CD4-positive, alpha-beta T cell treated with Interleukin-6 for 4 hours (primary cell): ENCODE data around the gene GPR17.

Source experiments
- DNase-seq: peaks from one replicate; pipeline ENCODE4 v3.0.0-alpha.2; 2020; ENCODE audit warnings: mixed read lengths

Gene GPR17

DNA sequence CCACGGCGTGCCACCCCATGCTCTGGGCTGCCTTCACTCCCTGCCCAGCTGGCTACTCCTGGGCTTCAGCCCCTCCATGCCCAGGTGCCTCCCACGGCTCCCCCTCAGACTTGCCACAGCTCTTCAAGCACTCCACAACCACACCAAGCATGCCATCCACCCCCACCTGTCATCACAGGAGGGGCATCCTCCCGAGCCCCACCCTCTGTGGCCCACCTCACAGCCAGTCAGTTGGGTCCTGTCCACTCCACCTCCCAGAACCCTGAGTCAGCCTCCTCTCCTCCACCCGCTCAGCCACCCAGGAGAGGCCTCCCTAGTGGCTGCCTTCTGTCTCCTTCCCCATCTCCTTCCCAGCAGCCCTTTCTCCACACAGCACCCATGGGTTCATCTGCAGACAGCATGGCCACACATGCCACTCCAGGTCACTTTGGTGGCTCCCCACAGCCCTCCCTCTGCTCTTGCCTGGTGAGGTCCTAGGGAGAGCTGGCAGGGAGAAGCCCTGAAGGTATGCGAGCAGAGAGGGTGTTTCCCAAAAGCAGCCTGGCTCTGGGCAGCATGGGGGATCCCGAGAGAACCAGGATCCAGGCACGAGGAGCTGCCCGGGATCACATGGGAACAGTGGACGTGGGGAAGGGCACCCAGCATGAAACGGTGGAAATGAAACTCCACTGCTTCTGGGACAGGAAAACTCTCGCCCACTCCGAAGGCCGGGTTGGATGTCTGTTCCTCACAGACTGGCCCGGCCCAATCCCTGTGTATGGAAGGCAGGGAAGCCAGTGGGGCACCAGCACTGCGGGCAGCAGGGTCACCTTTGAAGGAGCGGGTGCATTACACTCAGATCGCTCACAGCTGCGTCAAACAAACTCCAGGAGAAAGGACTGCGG is 26.6 kb downstream of the GPR17 start:
- no peak for DNase-seq

DNA sequence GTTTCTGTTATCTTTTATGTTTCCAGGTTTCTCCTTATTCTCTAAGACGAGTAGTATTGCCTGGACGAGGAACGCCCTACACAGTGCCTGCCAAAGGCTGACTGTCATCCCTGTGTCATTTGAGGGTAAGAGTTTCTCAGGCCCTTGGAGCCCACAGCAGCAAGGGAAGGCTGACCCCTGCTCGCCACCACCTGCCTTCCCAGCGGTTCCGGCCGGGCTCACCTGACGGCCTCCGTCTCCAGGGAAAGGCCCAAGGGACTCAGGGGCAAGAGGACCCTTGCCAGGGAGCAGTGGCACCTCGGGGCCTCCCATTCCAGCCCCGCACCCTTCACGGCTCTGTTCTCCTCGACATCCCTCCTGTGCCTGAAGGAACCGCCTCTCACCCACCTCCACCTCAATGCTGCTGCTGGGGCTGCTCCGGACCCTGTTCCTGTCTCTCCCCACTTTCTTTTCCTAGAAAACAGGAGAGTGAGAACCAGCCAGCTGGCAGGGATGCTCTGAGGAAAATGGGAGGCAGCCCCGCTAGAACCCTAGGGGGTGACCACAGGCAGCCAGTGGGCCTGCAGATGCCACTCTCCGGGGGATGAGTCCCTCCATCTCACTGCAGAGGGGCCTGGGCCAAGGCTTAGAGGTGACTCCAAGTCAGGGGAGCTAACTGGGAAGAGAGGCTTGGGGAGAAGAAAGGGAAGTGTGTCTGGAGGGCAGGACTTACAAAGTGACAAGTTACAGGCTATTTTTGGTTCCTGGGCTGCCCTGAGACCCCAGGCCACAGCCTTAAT is 27.5 kb downstream of the GPR17 start:
- DNase-seq: no peak

DNA sequence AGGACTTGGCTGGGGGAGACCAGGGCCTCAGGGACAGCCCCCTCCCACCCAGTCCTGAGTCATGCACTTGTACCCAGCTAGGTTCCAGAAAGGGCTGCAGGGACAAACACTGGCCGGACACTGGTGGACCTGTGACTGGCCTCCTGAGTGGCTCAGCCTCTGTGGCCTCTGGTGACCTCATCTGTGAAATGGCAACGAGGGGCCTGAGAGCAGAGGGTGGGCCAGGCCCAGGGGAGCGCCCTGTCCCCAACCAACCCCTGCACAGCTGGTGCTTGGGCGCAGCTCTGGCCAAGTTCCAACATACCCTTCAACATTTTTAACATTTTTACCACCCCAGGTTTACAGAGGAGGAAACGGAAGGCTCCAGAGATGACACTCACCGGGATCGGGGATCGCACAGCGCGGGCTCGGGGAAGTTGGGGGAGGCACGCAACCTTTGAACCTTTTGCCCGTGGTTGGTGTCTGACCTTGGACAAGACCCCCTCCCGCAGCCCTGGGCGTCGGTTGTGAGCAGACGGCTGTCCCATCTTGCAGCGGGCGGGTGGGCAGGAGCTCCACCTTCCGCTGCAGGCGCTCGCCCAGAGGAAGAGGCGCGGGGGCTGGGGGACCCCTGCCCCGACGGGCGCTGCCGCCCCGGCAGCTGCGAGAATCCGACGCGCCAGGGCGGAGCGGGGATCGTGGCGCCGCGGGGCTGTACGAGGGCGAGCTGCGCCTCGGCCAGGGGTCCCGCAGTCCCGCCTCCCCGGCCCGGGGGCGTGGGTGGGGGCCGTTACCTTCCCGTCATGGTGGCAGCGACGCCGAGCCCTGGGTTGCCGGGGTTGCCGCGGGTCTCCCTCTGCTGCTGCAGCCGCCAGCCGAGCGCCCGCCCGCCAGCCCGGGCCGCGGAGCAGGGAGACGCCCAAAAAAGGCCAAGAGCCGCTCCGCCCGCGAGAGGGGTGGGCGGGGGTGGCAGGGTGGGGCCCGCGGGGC is 28.6 kb downstream of the GPR17 start:
- DNase-seq: peak; percentile 34

DNA sequence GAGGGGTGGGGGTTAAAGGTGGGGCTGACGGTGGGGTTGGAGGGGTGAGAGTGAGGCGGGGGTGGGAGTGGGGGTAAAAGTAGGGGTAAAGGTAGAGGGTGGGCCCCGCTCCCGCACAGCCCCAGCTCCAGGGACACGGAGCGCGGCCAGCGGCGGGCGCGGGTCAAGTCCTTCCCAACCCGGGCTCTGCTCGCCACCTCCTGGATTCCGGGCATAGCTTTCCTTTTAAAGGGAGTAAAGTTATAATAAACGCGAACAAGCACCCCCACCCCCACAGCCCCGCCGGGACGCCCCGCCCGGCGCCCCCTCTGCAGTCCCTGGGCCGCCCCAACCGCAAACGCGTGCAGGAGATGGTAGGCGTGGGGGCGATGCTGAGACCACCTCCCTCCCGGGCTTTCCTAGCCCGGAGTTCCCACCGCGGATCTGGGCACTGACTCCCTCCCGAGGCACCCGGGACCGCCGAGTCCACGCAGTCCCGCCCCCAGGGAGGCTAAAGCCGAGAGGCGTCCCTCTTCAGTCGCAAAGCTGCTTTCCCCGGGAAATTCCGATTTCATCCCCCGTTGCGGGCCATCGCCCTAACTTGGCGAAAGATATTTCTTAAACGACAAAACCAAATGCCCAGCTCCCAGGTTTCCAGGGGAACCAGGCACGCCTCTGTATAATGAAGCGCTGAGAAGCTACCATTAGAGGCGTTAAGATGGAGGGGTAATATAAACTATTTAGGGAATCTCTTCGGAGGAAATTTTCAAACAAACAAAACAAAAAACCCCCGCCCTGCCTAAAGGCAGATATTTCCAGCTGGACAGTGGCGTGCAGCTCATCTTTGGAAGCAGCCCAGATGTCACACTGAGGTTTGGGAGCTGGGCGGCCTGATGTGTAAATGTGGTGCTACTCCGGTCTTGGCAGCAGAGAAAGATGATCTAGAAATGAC is 29.6 kb downstream of the GPR17 start, which contains the start of gene LIMS2:
LIMS2 (minus strand) TSS at position 200 of the 931 bp plus-strand sequence. CDS start 506 bp downstream, outside the sequence.
- no peak for DNase-seq

DNA sequence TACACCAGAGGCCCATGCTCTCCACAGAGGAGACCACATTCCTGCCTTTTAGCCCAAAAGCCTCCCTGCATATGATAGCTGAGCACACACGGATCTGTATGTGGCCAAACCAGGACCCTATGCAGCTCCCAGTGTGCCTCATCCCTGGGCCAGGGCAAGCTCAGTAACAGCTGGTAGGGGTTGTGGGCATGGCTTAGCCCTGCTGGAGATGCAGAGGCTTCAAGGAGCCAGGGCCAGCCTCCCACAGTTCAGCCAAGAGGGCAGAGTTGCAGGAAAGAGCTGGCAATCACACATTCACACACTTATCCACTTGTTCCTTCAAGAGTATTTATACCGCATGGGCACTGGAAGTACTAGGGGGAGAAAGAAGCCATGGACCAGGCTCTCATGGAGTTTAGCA is 31.0 kb downstream of the GPR17 start:
- DNase-seq: no peak

DNA sequence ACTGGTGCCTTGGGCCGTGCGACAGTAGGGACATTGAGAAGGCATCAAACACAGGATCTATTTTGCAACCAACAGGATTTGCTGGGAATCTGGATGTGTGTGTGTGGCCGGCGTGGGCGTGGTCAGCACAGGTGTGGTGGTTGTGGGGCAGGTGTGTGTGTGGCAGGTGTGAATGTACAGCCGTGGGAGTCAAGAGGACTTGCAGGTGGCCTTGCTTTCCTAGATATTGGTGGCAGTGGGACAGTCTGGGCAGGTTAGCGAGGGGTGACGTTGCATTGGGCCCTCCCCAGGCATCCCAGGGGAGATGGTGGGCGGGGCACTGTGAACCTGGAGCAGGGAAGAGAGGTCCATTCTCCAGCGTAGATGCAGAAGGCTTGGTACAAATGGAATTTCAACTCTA is 32.6 kb downstream of the GPR17 start:
- DNase-seq: no peak

DNA sequence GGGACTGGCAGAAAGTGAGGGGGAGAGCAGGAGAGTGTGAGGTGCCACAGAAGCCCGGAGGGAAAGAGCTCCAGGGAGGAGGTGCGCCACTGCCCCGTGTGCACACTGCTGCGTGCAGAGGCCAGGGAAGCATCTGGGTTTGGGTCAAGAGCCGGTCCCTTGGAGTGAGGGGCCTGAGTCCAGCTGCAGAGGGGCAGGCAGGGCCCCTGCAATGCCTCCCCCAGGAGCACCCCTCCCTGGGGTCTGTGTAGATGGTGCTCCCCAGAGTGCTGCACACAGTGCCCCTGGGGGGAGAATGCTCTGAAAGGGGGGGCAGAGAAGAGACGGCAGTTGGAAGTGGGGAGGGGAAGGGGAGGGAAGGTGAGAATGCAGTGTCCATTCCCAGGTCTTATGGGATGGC is 33.0 kb downstream of the GPR17 start:
- DNase-seq: no peak

DNA sequence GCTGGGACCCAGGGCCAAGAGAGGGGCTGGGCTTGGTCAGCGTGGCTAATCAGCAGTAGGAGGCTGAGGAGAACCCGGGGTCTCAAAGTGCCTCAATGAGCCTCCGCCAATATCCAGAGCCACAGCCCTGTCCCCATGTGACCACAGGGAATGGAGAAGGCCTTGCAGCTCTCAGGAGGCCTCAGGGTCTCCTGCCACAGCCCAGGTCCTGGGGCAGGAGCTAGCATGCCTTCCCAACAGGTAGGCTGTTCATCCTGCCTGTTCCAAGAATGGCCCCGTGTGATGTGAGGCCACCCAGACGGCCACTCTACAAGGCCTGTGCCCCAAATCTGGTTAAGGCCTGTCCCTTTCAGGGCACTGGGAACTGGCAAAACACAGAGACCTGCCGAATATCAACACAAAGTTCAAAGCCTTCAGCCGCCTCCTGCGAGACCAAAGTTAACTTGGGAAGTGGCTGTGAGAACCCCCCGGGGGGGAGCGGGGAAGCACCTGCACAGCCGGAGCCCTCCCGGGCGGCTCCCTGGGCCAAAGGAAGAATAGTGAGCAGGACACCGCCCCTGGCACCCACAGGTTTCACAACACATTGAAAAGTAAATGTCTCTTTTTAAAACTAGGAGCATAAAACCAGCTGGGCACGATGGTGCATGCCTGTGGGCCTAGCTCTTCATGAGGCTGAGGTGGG is 33.9 kb downstream of the GPR17 start:
- DNase-seq: no peak

DNA sequence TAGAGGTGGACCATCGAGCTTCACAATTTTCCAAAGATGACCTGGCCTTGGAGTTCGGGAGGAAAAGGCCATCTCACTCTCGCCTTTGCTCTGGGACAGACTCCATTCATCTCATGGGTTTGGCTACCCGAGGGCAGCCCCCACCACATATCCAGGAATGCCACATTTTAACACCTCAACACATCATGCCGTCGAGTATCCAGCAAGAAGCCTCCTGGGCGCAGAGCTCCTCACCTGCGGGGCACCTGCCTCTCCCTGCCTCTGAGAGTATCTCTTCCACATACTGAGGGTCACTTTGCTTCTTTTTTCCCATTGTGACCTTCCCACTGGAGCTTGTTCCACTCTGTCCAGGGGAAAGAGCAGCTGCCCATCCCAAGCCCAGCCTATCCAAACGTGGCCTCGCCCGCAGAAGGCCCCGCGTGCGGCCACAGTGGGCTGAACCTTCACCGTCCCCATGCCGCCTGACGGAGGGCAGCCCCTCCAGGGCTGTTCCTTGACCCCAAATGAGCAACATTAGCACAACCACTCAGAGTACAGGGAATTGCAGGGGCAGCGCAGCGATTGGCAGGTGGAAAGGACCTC is 34.8 kb downstream of the GPR17 start:
- no peak for DNase-seq

DNA sequence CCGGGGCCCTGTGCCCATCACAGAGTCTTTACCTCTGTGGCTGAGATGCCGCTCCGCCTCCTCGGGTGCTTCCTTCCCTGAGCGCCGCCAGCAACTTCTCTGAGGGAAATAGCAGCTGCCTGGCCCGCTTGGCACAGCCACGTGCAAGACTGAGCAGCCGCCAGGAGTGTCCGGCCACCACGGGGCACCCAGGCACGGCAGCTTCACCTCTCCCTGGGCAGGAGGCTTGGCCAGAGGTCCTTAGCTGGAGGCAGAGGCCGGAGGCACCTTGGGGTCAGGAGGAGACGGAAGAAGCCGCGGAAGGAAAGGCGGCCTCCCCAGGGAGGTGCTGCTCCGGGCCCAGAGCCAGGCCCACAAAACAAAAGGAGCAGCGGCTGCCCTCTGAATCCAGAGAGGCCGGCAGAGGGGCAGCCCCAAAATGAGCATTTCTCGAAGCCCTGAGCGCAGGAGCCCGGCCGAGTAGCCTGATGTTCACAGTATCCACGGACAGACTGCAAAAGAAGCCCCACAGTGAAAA is 35.4 kb downstream of the GPR17 start:
- DNase-seq: no peak

DNA sequence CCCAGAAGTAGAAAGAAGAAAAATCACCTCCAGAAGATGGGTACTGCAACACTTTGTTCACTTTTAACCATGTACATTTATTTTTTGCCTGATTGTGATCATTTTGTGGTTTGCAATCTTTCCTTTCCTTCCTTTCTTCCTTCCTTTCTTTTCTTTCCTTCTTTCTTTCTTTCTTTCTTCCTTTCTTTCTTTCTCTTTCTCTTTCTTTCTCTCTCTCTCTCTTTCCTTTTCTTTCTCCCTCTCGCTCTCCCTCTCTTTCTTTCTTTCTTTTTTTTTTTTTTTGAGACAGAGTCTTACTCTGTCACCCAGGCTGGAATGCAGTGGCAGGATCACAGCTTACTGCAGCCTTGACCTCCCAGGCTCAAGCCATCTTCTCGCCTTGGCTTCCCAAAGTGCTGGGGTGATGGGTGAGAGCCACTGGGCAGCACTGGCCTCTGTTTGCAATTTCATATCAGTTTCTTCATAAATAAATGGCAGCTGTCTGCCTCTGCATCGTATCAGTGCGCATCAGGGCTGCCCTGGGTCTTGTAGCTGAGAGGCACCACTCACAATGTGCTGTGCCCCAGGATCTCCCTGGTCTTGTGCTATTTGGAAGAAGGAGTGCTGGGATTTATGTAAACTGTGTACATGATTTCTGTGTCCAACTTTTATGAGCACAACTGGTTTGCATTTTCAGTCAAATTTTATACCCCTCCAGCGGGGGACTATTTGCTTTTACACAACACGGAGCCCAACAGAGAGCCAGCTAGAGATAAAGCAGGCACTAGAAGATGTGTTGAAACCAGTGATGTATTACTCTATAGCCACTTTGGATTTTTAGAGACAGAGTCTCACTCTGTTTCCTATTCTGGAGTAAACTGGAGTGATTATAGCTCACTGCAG is 36.3 kb downstream of the GPR17 start:
- DNase-seq: no peak

DNA sequence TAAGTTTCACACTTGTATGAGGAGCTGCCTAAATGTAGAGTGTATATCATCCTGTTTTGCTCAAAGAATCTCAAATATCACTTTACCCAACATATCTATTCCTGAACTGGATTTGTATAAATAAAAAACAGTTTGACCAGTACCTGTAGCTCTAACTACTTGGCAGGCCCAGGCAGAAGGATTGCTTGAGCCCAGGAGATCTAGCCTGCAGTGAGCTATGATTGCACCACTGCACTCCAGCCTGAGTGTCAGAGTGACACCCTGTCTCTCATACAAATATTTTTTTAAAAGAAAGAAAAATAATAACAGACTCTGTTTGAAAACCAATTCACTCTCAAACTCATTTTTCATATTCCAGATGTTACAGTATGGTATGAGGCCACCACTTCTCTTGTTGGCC is 37.1 kb downstream of the GPR17 start:
- DNase-seq: no peak

DNA sequence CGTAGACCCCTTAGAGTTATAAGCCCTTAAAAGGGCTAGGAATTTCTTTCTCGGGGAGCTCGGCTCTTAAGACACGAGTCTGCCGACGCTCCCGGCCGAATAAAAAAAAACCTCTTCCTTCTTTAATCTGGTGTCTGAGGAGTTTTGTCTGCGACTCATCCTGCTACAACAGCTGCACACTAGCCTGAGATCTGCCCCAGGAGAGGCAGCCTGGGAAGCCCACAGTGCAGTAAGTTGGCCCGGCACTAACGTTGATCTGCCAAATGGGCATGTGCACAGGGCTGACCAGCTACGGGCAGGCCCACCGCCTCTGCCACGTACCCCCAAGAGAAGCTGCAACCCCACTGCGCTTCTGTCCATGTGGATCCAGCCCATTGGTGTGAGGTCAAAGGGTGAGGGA is 37.8 kb downstream of the GPR17 start:
- no peak for DNase-seq

DNA sequence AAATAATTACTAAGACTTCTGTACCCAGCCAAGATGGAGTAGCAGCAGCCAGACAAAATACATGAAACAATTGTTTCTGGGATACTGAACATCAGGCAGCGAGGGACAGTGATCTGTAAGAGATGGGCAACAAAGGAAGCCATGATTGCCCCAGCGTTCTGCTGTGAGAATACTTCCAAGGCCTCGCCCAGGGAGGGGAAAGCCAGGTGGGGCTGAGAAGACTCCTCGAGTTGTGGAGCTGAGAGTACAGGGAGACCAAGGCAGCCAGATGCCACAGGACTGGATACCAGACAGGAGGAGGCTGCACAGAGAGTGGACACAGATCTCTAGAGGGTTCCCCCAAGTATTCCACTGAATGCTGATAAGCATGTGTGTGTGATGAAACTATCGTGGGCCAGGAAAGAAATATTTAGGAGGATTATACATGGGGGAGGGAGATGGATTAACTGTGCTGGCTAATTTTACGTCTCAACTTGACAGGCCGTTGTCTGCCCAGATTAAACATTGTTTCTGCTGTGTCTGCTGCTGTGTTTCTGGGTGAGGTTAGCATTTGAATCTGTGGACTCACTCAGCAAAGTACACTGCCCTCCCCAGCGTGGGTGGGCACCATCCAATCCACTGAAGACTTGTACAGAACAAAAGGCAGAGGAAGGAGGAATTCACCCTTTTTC is 39.6 kb downstream of the GPR17 start:
- DNase-seq: no peak

DNA sequence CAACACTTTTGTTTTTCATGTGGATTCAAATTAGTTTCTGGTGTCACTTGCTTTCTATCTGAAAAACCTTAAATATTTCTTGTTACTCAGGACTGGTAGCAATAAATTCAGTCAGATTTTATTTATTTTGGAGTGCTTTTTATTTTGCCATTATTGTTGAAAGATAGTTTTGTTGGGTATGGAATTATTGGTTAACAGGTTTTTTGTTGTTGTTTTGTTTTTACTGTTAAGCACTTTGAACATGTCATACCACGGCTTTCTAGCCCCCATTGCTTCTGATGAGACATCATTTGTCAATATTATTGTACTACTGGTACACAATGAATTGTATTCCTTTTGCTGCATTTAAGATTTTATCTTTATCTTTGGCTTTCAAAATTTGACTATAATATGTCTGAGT is 42.5 kb downstream of the GPR17 start:
- no peak for DNase-seq

DNA sequence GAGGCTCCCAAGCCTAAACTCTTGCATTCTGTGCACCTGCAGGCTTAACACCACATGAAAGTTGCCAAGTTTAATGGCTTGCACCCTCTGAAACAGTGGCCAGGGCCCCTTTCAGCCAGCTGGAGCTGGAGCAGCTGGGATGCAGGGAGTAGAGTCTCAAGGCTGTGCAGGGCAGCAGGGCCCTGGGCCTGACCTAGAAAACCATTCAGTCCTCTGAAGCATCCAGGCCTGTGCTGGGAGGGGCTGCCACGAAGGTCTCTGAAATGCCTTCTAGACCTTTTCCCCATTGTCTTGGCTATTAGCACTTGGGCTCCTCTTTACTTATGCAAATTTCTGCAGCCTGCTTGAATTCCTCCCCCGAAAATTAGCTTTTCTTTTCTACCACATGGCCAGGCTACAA is 44.7 kb downstream of the GPR17 start:
- DNase-seq: no peak

DNA sequence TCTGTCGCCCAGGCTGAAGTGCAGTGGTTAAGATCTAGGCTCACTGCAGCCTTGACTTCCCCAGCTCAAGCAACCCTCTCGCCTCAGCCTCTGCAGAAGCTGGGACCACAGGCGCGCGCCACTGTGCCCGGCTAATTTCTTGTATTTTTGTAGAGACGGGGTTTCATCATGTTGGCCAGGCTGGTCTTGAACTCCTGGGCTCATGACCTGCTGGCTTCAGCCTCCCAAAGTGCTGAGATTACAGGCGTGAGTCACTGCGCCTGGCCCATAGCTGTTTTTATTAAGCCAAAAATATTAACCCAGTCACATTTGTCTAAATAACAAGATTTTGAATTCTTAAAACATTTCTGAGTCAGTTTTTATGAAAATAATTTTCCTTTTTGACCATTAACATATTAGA is 49.0 kb downstream of the GPR17 start:
- DNase-seq: no peak
